Limb (tissue), 2 donors: ENCODE data around the gene CEP112.
"Not testable (repeated sequence)": the region's sequence is repeated elsewhere in the genome, so short reads cannot be mapped to it uniquely, and the experiment has no call there.

Experiments used
- DNase-seq, 2 donors: peaks; one replicate each; pipeline ENCODE4 v3.0.0-alpha.2; 2016; ENCODE audit errors: extremely low spot score in 2 of 2

CEP112 gene

DNA sequence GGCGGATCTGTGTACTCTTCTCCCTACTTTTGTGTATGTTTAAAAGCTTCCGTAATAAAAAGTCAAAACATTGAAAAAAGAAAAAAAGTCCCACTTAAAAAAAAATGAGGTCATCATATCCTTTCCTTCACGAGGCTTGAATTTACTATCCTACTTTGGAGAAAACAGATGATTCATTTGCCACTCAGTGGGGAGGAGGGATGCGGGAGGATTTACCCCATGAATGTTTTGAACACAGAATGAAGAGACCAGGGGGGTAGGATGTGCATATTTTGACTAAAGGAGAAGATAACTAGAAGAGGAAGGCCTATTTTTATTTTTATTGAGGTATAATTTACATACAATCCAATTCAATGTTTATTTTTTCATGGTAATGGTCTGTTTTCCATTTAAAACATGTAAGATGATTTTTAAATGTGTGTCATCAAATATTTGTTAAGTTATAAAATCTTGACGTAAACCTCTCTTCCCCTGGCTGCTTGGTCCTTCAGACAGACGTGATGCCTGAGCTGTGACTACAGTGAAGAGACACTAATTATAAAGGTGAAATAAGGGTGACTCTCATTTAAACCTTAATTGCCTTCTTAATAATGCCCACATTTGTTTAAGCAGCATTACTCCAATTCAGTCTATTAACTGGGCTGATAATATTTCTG lies 495.1 kb downstream of the CEP112 start:
- no peak for DNase-seq

DNA sequence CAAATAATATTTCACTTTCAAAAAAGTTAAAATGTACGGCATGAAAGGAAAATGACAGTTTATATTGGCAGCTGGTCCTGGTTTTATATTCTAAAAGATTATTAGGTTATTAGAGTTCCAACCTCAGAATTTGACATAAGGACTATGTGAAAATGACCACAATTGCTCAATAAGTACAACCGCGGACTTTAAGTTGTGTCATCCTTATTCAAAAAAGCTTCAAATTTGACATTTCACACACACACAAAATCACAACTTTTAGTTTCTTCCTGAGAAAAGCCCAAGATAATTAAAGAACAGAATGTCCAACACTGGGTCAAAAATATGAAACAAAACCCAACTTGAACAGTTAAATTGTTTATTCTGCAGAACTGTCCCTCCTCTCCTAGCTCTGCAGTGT lies 497.3 kb downstream of the CEP112 start:
- no peak for DNase-seq

DNA sequence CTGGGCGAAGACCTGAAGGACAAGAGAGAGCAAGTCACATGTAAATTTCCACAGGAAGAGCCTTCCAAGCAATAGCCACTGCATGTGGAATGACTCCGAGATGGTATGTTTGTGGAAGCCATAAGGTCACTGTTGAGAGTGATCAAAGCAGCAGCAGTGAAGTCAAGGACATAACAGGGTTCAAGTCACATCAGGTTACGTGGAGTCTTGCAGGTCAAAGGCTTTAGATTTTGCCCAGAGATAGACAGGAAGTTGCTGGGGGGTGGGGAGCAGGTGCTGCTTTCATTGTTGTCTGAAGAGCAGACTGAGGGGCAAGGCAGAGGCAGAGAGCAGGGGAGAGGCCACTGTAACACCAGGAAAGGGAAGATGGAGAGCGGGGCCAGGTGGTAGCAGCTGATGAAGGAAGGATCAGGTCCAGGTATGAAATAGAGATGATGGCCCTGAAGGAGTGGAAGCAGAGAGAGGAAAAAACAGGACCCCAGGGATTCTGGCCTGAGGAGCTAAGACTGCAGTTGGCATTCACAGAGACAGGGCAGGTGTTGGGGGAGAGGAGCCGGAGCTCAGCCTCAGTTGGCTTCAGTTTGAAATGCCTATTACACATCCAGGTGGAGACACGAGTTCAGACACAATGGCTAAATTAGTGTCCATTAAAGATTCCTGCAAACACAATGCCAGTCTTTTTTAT lies 501.2 kb downstream of the CEP112 start:
- DNase-seq = no peak

DNA sequence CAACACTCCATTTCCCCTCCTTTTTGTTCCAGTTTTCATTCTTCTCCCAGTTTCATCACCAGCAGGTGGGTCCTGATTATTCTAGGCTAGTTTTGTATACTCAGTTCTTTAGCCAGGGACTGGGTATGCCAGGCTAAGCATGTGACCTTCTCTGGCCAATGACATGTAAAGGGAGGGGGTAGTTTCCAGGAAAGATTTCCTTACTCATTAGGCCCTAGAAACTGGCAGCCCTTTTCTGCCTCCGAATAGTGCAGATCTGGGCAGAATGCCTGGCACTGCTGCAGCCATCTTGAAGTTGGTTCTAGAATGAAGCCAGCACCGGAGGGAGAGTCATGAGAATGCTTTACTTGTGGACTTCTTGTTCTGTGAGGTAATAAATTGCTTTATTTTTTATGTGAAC lies 503.6 kb downstream of the CEP112 start:
- DNase-seq = no peak

DNA sequence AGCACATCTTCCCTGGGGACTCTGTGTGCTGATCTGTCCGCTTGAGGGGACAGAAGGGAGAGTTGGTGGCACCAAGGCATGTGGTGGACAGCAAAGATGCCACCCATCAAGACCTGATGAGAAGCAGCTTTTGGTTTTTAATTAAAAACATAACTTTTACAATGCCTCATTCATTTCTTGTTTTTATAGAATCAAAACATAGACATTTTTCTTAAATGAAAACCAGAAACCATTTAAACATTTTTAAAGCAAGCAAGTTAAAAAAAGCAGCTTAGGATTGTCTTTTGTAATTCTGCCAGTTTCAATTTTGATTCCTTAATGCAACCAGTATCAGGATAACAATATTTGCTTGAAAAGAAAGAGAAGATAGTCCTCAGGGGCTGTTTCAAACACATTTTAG lies 506.8 kb downstream of the CEP112 start:
- no peak for DNase-seq

DNA sequence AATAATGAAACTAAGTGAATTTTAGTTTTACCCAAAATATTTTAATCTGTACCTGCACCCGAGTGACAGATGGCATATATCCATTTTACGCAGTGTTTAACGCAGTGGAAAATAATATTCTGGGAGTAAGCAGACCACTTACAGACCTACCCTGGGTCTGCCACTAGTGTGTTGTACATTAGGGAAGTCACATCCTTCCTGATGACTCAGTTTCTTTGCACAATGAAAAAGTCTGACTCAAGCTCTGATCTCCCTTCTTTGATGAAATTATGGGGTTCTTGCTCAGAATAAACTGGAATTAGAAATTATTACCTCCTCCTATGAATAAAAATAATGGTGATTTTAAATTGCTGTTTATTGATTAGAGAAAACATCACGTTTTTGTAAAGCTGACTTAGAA lies 507.3 kb downstream of the CEP112 start:
- DNase-seq = no peak

DNA sequence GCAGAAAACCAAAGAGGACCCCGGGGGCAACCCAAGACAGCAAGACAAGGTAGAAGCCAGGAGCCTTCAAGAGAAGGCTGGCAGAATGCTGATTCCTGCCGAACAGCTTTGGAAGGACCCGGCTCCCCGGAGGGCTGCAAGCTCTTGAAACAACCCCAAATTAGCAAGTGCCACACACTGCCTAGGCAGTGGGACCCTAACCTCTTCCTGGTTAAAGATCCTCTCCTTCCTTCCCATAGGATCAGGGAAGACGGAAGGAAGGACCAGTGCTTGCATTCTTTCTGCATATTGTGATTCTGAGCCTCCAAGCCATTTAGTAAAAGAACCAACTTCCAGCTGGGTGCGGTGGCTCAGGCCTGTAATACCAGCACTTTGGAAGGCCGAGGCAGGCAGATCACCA lies 508.5 kb downstream of the CEP112 start:
- DNase-seq = no peak

DNA sequence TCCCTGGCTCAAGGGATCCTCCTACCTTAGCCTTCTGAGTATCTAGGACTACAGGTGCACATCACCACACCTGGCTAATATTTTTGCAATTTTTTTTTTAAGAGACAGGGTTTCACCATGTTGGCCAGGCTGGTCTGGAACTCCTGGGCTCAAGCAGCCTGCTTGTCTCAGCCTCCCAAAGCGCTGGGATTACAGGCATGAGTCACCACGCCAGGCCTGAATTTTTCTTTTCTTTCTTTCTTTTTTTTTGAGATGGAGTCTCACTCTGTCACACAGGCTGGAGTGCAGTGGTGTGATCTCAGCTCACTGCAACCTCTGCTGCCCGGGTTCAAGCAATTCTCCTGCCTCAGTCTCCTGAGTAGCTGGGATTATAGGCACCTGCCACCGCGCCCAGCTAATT lies 510.2 kb downstream of the CEP112 start:
- not testable (repeated sequence) for DNase-seq

DNA sequence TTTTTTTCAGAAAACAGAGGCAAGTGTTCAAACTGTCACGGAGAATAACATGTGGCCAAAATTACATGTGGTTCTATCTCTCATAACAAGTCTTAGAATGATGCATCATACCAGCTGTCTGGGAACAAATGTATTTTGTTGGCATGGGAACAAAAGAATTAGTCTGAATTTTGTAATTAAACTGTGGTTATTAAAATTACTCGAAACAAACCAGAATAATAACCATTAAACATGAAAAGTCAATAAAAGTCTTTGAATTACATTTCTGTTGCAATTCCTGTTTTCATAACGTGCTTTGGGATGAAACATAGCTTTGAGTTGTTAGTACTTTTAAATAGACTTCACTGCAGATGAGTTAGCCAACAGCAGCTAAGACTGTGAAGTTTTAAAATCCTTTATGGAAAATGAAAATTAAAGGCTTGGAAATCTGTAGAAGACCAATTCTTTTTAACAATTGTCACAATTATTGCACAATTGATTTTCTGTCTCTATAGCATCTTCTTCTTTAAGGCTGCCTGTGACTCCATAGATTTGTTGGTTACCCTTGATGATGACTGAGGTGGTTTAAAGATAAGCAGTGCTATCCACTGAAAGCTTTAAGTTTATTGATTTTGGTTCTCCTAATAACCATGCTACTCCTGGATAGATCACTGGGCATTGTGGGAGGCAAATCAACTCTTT lies 512.6 kb downstream of the CEP112 start:
- DNase-seq = peak in 1 of 2 donors; percentile 58

DNA sequence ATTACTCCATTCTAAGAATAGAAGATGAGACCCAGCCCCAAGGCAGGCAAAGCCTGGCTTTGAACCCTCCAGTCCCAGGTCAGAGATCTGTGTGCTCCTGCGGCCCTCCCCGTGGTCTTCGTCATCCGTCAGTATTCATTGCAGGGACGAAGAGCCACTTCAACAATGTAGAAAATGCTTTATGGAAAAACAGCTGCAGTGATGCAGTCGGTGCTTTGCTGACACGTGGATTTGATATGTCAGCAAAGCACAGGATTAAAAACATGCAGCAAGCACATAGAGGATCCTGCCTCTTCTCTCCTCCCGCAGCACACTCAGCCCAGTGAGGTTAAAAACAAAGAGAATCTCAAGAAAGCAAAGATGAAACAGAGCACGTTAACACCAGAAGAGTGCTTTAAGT lies 513.4 kb downstream of the CEP112 start:
- peak in 1 of 2 donors; percentile 60 for DNase-seq

DNA sequence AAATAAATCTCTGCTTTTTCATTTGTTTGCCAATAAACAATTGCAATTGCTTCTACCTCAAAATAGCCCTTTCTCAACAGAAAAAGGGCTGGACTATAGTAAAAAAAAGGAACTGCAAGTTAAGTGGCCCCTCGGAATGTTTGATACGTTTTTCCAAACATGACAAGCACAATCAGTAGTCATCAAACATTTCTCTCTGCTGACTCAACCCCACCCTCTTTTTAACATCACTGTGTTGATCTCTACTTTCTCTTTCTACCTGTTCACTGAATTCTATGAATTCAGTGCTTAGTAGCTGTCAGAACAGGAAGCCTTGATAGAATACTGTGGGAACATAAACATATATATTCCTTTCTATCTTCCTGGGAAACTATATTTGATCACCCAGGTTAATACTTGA lies 514.0 kb downstream of the CEP112 start:
- no peak for DNase-seq

DNA sequence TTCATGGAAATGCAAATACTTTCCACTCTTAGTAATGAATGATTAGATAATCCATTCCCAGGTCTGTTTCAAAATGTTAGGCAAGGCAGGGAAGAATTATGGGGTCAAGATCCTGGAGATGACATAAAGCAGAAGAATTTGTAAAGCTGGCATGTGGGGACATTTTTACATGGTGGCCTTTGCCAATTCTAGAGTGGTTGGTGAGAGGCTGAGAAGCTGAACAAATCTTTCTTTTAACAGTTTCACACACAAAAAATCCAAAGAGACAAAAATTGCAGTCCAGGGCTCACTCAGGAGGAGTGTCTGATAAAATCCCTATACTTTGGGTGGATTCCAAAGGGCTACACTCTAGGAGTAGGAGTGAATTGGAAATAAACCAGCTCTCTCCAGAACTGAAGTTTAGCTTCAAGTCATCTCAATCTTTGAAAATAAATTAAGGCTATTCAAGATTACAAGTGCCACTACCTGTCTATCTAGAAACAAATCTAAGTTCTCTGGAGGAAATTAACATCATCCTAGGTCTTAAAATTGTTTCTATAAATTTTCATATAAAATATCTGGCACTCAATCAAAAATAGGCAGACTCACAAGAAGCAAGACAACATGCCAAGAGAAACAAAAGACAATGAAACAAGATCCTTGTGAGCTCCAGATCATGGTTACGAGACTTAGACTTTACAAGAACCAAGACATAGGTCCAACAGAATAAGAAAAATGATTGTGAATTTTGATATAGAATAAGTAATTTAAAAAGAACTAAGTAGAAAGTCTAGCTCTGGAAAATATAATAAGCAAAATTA lies 517.5 kb downstream of the CEP112 start:
- DNase-seq = no peak

DNA sequence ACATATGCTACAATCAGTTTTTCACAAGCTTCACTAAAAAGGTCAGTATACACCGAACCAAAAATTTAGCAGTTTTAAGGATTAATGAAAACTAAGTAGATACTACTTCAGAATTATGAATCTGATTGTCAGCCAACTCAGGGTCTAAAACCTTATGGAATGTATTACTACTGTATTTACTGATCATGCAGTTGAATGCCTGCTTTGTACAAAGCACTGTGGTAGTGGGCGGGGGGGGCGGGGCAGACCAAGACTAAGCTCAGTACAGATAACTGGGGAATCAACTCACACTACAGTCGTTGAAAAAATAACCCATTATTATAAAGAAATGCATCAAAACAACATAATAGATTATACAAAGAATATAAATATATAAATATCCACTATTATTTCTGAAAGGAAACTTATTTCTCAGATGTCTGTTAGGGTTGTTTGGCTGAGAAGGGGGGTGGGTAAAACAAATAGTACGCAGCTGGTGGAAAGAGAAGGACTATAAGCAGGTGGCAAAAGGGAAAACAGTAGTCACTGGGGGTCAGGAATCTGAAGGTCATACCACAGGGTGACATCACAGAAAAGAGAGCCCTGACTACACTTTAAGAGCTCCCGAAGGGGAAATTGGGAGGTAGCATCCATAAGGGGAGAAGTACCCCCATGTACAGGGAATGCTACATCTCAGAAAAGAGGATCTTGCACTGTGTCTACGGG lies 521.1 kb downstream of the CEP112 start:
- no peak for DNase-seq

DNA sequence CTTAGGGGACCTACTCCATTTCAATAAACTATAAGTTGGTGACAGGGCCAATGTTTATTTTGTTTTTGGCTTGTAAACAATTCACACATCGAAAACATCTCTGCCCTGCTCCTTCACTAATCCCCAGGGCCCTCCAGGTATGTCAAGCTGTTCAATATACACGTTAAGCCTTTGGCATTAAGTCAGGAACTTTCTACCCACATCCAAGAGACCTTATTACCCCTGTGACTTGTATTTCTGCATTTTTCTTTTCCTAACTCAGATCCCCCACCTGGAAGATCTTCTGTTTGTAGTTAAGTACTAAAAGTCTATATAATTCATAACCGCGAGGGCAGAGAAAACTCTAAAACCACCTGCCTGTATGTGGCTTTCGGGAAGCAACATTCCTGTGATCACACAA lies 523.7 kb downstream of the CEP112 start:
- DNase-seq = no peak

DNA sequence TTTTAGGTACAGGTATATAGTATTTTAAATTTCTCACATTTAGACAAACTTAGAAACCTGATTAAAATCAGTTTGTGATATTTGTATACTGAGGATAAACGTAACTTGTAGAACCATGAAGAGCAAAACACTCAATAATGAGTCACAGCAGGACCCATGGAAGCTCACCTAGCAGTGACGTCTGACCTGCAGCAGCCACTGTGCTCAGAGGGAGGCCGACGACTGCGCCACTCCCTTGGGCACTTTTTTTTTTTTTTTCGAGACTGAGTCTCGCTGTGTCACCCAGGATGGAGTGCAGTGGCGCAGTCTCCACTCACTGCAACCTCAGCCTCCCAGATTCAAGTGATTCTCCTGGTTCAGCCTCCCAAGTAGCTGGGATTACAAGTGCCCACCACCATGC lies 524.3 kb downstream of the CEP112 start:
- no peak for DNase-seq

DNA sequence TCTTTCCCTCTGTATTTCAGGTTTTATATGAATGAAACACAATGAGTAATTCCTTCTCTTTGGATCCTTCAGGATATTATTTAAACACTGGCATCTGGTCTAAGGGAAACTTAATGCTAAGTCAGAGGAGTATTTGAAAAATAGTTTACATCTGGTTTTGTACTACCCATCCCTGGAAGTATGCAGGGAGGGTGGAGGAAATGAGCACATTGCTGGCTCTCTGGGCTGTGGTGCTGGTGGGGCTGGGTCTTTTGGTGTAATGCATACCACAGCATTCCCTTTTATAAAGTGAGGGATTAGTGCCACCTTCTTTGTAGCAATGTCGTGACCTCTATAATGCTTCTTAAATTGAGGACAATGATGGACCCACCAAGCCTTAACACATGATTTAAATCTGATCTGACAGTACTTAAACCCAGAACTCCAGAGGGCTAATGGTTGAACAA lies 525.0 kb downstream of the CEP112 start:
- peak in 1 of 2 donors; percentile 48 for DNase-seq

DNA sequence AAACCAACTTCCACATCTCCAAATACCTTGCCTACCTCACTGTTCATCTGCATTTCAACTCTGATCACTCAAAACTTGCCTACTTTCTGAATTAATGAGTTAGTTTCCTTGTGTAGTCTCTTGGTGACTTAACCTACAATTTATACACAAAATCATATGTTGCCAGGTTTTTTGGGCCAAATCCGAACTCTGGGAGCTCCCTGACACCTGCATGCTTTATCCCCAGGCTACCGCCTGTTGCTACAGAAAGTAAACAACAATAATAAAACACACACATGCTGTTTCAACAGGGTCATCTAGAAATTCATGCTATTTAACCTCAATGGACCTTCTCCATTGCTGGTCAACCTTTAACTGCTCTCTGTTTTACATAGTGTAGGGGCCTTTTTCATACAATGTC lies 526.0 kb downstream of the CEP112 start:
- no peak for DNase-seq

DNA sequence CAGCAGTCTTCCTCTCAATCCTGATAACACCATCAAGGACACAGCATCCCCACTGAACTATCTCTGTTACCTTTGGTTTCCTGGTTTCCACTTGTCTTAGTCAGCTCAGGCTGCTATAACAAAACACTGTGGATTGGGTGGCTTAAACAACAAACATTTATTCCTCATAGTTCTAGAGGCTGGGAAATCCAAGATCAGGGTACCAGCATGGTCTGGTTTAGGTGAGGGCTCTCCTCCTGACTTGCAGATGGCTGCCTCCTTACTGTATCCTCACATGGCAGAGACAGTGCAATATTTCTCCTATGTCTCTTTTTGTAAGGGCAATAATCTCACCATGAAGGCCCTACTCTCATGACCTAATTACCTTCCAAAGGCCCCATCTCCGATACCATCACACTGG lies 527.2 kb downstream of the CEP112 start:
- no peak for DNase-seq

DNA sequence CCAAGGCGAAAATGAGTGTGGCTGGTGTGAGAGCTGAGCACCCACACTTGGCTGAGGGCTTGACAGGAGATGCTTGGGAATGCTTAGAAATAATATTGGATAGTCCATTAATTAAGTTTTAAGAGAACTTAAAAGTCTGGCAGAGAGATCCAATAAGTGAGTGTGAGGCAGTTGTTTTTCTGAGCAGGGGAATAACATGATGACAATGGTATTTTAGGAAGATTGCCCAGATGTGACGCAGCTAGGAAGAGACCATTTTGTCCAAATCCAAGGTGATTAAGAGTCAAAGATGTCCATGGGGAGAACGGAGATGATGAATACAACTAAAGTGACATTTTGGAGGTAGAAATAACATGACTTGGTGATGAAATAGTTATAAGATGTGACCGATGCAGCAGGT lies 527.7 kb downstream of the CEP112 start:
- no peak for DNase-seq

DNA sequence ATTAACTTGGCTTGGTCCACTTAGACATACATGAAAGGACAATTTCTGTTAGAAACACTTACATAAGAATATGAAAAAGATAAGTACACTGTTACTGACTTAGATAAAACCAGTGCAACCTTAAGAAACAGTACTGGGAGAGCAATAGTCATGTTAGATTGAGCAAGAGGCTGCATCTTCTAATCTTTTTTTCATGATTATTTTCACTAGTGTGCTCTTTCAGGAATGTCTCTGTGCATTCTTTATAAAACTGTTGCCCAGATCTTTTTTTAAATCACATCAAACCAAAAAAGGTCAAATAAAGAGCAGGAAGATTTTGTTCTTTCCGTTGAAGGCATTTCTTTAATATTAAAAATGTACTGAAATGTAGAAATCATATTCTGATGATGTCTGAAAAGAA lies 529.7 kb downstream of the CEP112 start:
- no peak for DNase-seq

DNA sequence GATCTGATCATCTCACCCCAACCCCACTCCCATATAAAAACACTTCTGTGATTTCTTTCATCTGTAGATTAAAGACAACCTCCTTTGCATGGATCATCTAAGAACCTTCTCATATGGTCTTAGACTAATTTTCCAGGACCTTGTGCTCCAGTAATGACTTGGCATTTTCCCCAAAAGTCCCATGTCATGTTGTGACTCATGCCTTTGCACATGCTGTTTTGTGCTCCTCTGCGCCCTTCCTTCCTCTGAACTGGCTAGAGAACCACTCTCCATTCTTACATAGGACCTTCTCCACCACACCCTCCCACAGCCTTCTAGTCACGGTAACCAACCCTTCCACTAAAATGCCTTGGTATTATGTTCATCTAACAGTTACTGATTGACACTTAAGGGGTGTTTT lies 531.0 kb downstream of the CEP112 start:
- DNase-seq = no peak
